IPS-18a (cell line): ENCODE data around the gene UBE2F.

Experiments used
- H3K27ac ChIP-seq: one replicate; pipeline ENCODE4 v1.5.1; 2013; ENCODE audit warnings: low read length
- H3K27me3 ChIP-seq: one replicate; pipeline ENCODE4 v1.6.1; 2013; ENCODE audit warnings: mild to moderate bottlenecking, low read length; ENCODE audit not compliant: control insufficient read depth, insufficient read depth
- H3K36me3 ChIP-seq: one replicate; pipeline ENCODE4 v1.6.1; 2013; ENCODE audit warnings: low read depth, low read length; ENCODE audit not compliant: control insufficient read depth
- H3K4me1 ChIP-seq: one replicate; pipeline ENCODE4 v1.6.1; 2013; ENCODE audit warnings: low read depth, low read length; ENCODE audit not compliant: control insufficient read depth
- H3K4me3 ChIP-seq: one replicate; pipeline ENCODE4 v1.5.1; 2013; ENCODE audit warnings: low read length
- H3K9ac ChIP-seq: one replicate; pipeline ENCODE4 v1.6.1; 2013; ENCODE audit warnings: mild to moderate bottlenecking, low read length, moderate library complexity
- H3K9me3 ChIP-seq: one replicate; pipeline ENCODE4 v1.6.1; 2013; ENCODE audit warnings: low read depth, low read length; ENCODE audit not compliant: control insufficient read depth

Gene UBE2F

DNA sequence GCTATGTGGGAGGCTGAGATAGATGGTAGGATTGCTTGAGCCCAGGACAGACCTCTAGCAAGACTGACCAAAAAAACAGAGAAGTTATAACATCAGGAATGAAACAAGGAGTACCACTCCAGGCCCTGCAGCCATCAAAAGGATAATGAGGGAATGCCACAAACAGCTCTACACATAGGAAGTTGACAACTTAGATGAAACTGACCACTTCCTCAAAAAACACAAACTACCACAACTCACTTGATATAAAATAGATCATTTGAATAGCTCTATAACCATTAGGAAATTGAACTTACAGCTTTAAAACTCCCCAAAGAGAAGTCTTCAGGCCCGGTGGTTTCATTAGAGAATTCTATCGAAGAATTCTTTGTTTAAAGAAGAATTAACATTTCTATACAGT is 120.4 kb downstream of the UBE2F start:
- H3K9ac ChIP-seq, result no peak overlapping the region
- H3K9me3 ChIP-seq, result no peaks in the 10 kb centered on the region
- no peak overlapping the region for H3K4me3 ChIP-seq
- peaks cover 57% of the 10 kb centered on the region for H3K36me3 ChIP-seq
- H3K27me3 ChIP-seq, result no peaks in the 10 kb centered on the region
- no peak overlapping the region for H3K27ac ChIP-seq
- no peaks in the 10 kb centered on the region for H3K4me1 ChIP-seq

DNA sequence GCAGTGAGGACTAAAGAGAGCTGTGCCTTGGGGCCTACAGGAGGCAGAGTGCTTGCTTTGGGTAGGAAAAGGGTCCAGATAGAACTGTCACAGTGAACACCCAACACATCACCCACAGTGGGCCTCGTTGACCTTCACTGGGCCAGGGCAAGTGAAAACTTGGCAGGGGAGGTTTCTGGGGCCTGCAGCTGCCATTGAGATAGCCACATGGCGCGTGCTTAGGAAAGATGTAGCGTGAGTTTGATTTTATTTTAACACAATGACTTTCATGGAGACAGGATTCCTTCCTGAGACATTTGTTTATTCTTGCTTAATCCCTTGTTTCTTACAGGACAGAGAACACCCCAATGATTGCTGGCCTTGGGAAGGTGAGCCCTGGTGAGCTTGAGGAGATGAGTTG is 124.1 kb downstream of the UBE2F start:
- H3K27me3 ChIP-seq, result no peaks in the 10 kb centered on the region
- no peaks in the 10 kb centered on the region for H3K9me3 ChIP-seq
- no peaks in the 10 kb centered on the region for H3K4me1 ChIP-seq
- H3K9ac ChIP-seq, result no peak overlapping the region
- peaks cover 33% of the 10 kb centered on the region for H3K36me3 ChIP-seq
- H3K27ac ChIP-seq, result no peak overlapping the region
- H3K4me3 ChIP-seq, result no peak overlapping the region

DNA sequence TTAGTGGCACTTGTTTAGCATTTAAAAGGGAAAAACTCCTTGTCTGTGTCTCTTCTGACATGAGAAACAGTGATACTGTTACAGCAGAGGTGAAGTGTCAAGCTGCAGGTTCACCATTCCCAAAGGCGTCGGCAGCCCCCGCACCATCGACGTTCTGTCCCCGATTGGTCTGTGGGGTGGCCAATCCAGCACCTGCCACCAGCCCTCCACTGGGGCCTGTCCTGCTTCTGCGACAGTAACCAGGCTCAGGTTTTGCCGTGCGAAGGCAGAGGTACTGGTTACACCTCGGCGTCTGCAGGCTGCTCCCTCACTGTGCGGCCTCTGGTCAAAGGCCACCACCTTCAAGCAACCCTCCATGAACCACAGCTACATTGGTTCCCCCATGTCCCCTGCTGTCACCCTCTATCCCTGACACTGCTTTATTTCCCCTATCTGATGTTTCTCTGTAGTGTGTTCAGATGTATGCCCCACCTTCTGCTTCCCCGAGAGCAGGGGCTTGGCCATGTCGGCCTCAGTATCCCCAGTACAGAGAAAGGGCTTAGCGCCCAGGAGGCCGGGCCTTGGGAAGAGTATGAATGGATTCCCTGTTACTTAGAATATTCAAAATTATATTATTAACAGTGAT is 124.7 kb downstream of the UBE2F start:
- Histone ChIP-seq H3K36me3 (peaks cover 28% of the 10 kb centered on the region), H3K4me3 (no peak overlapping the region), H3K27me3 (no peaks in the 10 kb centered on the region), H3K27ac (no peak overlapping the region), H3K9me3 (no peaks in the 10 kb centered on the region), H3K4me1 (peaks cover 3% of the 10 kb centered on the region), H3K9ac (no peak overlapping the region)
